Measurements from ENCODE around the gene PTOV1. TPM values are rescaled to one million over a fixed set of nuclear protein-coding genes. Genes with fewer than 3 reads are reported as not detected.

Gene PTOV1
- total and polyA plus RNA-seq, 10 of the 15 experiments (the other 5 are each of a cell fraction or from before 2014, with no cell fraction given) = 3.2 to 83.5 (median 22.3) TPM

GRCh38 chr19:49817964-49818648 is 32.9 kb upstream of the PTOV1 start, which contains the start of gene MED25 (continued):
- TF ChIP-seq HCFC1 (IDR thresholded peaks at IDR 0.05; ENCODE audit: low read length) (peak; percentile 79), NR2C1 (IDR thresholded peaks at IDR 0.05) (peak; percentile 91), CHD1 (IDR thresholded peaks at IDR 0.05; ENCODE audit: low read depth, low read length) (no peak), SMAD1 (IDR thresholded peaks at IDR 0.05; ENCODE audit: low read depth, partially characterized antibody) (no peak), MEF2B (IDR thresholded peaks at IDR 0.05; ENCODE audit: partially characterized antibody, poor library complexity, severe bottlenecking) (no peak), CREM (IDR thresholded peaks at IDR 0.05; ENCODE audit: low read depth) (peak; percentile 58), ETV6 (conservative IDR thresholded peaks at IDR 0.05 in 1 of 2, IDR thresholded peaks at IDR 0.05 in 1 of 2; ENCODE audit: borderline replicate concordance in 1 of 2, low read depth in 1 of 2) (no peak), SRF (IDR thresholded peaks at IDR 0.05; ENCODE audit: low read depth in 2 of 2, low read length in 2 of 2) (no peak), NFYA (IDR thresholded peaks at IDR 0.05; ENCODE audit: borderline replicate concordance, low read depth, low read length) (no peak), EED (IDR thresholded peaks at IDR 0.05; ENCODE audit: low read depth) (no peak), YBX1 (IDR thresholded peaks at IDR 0.05) (no peak), BHLHE40 (IDR thresholded peaks at IDR 0.05; ENCODE audit: borderline replicate concordance in 1 of 2, low read depth in 2 of 2, low read length in 1 of 2) (peak in 1 of 2 experiments; percentile 71; a peak in 2 of 4 replicates), E2F8 (IDR thresholded peaks at IDR 0.05; ENCODE audit: low read depth, partially characterized antibody) (no peak), MLLT1 (IDR thresholded peaks at IDR 0.05) (no peak), MAX (IDR thresholded peaks at IDR 0.05; ENCODE audit: low read depth, low read length) (no peak), ATF3 (IDR thresholded peaks at IDR 0.05; ENCODE audit: borderline replicate concordance, extremely low read depth, low read depth, low read length) (no peak), YY1 (IDR thresholded peaks at IDR 0.05; ENCODE audit: low read depth, low read length) (peak; percentile 100), CEBPB (IDR thresholded peaks at IDR 0.05; ENCODE audit: borderline replicate concordance in 1 of 2, low read depth in 2 of 2, low read length in 2 of 2) (no peak), SMARCA5 (IDR thresholded peaks at IDR 0.05) (0 out of 2 replicates have a peak, but pooled peaks have one; percentile 42), RUNX3 (IDR thresholded peaks at IDR 0.05; ENCODE audit: low read length) (peak; percentile 69), WRNIP1 (IDR thresholded peaks at IDR 0.05; ENCODE audit: borderline replicate concordance, low read depth, low read length) (no peak), IRF3 (IDR thresholded peaks at IDR 0.05) (no peak)

All from GM12878 (cell line).